IPS-11a (cell line): ENCODE results near the gene TPPP.
"Not testable (repeated sequence)": the region's sequence is repeated elsewhere in the genome, so short reads cannot be mapped to it uniquely, and the experiment has no call there.

ENCODE experiments used
- H3K4me3 ChIP-seq: one replicate; pipeline ENCODE4 v1.5.1; 2013; ENCODE audit warnings: low read depth, low read length, control low read depth

The TPPP gene

DNA sequence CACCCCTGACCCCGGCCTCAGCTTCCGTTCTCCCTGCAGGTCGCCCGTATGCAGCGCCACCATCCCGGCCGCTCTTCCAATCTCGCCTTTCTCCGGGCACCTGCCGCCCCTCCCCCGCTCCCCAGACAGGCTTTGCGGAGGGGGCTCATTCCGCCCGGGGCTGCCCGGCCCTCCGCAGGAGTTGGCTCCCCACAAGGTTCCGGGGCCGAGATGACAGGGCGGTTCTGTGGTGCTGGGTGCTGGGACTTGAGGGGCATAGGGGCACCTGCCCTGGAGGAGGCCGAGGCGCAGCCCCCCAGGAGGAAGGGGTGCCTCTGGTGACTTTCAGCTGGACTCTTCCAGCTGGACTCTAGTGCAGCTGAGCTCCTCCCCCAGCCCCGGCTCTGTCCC lies 885 bp upstream of the TPPP start:
- not testable (repeated sequence) for H3K4me3 ChIP-seq

DNA sequence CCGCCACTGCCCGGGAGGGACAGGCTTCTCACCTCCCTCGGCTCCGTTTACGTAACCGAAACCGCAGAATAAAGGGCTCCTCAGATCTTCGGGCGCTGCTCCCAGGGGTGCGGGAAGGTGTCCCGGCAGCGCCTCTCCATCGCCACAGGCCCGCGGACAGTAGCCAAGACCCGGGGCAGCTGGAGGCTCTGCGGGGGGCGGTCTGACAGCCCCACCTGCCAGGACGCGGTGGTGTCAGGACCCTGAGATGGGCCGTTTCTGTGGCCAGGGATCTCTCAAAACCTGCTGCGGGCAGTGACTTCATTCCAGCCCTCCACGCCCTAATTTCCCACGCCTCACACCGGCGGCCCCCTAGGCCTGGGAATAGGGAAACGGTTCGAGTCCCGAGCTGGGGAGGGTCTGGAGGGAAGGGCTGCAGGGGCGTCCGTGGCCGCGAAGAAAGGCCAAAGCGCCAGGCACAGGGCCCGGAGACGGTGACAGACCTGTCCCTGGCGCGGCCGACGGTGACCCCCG lies 567 bp downstream of the TPPP start:
- H3K4me3 ChIP-seq = not testable (repeated sequence)

DNA sequence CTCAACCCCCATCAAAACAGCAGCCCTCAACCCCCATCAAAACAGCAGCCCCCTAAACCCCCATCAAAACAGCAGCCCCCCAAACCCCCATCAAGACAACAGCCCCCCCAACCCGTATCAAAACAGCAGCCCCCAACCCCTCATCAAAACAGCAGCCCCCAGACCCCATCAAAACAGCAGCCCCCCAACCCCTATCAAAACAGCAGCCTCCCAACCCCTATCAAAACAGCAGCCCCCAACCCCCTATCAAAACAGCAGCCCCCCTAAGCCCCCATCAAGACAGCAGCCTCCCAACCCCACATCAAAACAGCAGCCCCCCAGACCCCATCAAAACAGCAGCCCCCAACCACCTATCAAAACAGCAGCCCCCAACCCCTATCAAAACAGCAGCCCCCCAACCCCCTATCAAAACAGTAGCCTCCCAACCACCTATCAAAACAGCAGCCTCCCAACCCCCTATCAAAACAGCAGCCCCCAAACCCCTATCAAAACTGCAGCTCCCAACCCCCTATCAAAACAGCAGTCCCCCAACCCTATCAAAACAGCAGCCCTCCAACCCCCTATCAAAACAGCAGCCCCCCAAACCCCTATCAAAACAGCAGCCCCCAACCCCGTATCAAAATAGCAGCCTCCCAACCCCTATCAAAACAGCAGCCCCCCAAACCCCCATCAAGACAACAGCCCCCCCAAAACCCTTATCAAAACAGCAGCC lies 1.2 kb downstream of the TPPP start:
- H3K4me3 ChIP-seq = no peak overlapping the region

DNA sequence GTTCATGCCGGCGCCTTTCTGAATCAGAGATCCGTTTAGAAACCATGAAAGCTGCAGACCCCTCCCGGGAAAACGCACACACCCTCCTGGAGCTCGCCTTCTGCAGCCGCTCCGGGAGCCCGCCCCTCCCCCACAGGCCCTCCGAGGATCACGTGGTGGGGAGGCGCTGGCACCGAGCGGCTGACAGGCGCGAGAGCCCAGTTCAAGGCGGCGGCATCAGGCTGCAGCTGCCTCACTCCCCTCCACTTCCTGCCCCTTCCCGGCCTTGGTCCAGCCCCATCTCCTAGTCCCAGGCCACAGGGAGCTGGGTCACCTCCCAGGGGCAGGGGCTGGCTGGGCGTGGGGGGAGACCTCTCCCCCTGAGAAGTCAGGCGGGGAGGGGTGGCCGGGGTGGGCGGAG lies 2.1 kb downstream of the TPPP start:
- not testable (repeated sequence) for H3K4me3 ChIP-seq

DNA sequence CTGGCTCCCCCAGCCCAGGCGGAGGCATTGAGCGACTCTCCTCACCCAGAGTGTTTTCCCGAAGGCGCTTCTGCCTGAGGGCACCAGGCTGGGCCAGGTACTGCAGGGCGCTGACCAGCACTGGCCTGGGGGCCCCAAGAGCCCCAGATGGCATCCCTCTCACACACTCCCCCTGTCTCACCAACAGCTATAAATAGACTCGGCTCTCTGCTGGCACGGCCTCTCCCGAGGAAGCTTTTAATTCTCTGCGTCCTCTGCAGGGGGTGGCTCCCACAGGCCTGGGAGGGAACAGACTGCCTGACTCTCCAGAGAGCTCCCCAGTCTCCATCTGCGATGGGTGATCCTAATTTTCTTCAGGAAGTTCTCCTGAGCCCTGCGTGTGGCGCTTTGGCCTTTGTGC lies 2.9 kb downstream of the TPPP start:
- H3K4me3 ChIP-seq = not testable (repeated sequence)

DNA sequence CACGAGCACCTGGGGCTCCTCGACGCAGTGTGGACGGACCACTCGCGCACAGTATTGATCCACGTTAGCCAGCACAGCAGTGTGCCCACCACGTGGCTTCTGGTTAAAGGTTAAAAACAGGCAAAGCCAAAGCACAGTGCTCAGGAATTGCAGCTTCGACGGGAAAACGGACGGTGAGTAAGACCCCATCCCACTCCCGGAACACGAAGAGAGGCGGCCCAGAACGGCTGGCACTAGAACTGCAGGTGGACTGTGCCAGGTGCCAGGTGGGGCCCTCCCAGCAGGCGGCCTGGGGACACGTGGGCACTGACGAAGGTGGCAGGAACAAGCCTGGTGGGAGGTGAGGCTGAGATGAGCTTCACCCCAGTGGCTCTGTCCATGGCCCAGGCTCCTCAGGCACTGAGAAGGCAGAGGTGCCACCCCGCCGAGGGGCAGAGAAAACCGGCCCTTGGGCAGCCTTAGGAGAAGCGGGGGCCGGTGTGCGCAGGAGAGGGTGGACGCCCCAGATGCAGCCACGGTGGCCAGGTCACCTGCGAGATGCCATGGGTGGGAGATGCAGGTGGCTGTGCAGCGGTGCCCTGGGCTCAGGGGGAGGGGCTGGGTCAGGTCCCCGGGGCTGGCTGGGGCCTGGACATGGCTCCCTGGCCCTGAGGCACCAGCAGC lies 4.7 kb downstream of the TPPP start:
- not testable (repeated sequence) for H3K4me3 ChIP-seq

DNA sequence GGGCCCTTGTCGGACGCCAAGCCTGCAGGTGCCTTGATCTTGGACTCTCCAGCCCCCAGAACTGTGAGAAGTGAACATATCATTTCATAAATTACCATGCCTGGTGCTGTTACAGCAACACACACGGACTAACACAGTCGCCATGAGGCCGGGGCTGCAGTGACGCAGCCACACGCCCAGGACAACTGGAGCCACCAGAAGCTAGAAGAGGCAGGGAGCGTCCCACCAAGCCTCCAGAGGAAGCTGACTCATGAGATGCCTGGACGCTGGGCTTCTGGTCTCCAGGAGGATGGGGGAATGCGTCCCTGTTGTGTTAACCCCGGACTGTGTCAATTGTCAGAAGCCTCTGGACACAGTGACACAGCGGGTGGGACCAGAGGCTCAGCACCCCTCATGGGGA lies 6.2 kb downstream of the TPPP start:
- H3K4me3 ChIP-seq = not testable (repeated sequence)

DNA sequence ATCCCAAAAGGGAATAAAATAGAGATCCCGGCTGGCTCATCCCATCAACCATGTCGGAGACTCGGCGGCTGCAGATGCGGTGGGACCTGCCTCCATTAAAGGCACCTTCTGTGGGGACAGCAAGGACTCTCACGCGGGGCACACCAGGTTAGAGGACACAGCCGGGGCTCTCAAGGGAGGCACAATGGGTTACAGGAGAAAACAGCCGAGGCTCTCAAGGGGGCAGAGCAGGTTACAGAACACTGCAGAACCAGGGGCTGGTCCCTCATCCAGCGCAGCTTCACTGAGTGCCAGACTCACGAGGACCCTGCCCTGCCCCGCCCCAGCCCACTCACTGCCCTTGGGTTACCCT lies 7.0 kb downstream of the TPPP start:
- not testable (repeated sequence) for H3K4me3 ChIP-seq

DNA sequence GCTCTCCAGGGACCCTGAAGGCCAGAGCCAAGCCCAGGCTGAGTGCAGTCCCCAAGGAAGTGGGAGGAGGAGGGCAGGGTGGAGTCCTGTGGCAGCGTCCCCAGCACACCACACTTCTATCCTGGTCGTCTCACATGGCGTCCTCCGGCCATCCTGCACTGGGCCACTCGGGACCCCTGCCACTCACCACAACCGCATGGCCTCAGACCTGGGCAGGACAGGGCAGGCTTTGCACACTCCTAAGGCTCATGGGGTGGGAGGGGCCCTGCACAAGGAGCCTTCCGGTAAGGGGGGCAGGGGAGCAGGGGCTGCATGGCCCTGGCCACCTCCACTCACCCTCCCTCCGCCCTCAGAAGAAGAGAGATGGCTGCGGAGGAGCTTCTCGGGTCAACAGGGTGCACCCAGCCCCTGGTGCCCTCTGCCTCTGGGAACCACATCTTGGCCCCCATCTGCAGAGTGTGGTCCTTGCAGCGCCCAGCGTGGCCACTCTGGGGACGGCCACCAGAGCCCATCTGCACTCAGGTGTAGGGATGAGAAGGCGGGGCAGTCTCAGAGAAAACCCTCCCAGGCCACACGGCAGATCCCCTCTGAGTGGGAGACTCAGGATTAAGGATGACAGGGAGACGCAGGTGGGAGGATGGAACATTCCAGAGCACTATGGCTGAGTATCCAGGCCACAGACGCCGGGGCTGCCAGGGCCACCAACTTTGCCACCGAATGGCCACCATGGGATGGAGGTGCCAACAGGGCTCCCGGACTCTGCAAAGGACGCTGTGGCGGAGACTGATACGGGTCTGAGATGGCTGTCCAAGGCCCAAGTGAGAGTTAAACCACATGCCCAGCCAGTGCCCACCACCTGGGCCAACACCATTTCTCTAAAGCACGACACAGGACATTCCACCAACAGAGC lies 7.6 kb downstream of the TPPP start:
- H3K4me3 ChIP-seq = no peak overlapping the region

DNA sequence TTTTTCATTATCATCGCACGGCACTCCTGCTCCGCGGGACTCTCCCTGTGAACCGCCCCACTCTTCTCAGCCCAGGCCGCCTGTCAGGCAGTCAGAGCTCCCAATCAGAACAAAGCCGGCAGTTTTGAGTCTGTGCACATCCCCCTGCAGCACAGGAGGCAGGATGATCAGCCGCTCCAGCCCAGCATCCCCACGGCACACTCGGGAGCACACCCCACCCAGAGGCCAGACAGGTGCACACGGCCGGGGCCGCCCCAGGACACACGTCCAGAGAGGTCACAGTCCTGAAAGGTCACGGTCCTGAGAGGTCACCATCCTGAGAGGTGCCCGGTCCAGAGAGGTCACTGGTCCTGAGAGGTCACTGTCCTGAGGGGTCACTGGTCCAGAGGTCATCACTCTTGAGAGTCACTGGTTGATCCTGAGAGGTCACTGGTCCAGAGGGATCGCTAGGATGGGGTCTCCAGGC lies 8.4 kb downstream of the TPPP start:
- H3K4me3 ChIP-seq = no peak overlapping the region

DNA sequence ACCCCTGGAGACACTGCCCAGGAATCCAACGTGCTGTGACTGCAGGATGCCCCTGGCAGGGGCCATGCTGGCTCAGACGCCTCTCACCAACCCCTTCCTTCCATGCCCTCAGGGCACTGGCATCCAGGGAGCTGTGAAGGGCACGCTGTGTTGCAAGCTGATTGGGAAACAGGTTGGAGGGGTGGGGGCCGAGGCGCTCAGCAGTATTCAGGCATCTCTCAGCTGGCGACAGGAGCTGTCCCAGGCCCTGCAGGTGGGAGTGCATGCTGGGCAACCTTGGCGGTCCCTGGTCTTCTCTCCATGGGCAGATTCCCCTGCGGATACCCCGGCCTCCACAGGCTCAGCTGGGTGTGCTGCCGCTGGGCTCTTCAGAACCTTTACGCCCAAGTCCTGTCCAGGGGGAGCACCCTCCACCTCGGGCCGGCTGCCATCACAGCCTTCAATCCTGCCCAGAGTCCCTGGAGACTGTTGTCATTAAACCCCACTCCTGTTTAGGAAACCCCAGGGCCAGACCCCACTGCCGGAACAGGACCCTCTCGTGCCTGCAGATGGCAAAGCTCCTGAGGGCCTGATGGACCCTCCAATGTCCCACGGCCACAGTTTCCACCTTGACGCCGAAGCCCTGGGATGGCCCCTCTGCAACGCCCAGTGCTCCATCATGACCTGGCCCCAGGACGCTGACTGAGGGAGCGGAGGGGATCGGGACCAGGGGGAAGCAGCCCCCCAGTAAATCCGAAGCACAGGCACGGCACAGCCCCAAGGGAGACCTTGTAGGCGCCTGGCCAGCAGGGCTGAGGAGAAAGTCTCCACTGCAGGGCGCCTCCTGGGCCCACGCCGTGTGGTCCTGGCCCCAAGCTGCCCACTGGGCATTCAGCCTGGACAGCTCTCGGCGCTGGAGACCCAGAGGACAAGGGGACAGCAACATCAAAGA lies 9.3 kb downstream of the TPPP start:
- H3K4me3 ChIP-seq = no peak overlapping the region

DNA sequence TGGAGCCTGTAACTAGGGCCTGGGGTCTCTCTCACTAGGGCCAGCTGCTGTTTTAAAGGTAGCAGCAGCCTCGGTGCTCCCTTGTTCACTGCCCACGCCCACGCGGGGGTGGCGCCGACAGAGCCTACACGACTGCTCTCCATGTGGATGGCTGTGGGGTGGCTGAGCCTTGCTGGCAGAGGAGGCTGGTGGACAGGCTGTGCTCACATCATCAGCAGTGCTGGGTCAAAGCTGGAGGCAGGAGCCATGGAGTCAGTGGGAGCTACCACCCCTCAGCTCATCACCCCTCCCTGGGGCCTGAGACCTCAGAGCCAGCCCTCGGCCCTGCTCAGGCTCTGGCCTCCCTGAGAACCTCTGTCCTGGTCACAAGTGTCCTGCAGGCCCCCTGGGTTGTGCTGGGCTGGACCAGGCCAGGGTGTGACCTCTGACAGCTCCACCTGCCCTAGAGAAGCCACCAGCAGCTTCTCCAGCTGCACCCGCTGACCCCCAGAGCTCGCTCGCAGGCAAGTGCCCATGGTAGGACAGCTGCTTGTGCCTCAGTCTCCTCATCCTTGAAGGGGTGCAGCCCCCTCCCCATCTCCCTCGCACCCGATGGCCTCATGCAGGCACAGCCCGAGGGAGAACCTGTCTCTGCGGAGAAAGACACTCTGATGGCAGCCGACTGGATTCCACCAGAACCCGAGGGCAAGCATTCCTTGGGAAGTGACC lies 10.3 kb downstream of the TPPP start:
- H3K4me3 ChIP-seq = not testable (repeated sequence)

DNA sequence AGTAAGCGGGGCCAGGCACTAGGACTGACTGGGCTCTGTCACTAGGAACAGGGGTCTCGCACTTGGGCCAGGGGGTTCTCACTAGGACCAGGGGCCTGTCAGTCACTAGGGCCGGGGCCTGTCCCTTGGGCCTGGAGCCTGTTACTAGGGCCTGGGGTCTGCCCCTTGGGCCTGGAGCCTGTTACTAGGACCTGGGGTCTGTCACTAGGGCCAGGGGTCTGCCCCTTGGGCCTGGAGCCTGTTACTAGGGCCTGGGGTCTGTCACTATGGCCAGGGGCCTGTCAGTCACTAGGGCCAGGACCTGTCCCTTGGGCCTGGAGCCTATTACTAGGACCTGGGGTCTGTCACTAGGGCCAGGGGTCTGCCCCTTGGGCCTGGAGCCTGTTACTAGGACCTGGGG lies 10.9 kb downstream of the TPPP start:
- not testable (repeated sequence) for H3K4me3 ChIP-seq

DNA sequence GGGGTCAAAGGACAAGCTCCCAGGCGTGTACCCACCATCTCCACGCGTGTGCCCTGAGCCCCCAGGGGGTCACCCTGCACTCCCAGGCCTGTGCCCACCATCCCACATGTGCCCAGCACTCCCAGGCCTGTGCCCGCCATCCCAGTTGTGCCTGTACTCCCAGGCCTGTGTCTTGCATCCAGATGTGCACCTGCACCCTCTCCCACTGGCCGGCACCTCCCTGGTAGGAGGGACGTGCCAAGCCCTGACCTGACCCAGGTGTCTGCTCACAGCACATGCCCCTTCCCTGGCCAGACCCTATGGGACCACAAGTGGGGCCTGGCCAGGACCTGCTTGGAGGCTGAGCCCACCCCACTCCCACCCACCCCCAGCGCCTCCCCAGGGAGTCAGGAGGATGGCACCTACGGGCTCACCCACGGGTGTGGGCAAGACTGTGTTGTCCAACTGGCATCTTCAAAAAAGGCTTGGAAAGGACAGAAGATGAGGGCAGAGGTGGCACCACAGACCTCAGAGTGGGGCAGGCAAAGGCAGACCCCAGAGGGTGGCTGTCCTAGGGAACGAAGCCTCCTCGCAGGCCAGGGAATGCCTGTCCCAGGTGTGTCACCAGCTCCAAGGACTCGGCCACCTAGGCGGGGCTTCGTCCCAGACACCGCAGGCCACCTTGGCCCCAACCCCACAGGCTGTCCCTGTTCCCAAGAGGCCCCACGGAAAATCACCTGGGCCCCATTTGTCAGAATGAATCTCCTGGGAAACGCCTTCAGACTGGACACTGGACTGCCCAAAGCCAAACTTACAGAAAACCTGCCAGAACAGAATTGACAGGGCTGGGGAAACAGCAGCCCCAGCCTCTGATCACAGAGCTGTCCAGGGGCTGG lies 11.6 kb downstream of the TPPP start:
- H3K4me3 ChIP-seq = not testable (repeated sequence)

DNA sequence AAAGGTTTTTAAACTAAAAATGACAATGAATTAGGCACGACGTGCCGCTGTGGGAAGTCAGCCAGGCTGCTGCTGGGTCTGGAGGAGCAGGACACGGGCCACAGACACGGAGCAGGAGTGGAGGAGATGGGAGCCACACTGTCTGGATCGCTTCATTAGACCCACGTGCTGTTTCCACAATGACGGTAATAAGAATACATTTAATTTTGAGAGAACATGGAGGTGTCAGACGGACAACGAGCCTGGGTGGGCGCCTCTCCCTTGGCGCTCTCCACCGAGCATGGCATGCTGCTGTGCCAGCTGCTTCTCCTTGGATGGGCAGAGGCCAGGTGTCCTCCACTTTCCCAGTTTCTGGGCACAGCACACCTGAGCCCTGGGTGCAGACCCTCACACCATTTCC lies 12.3 kb downstream of the TPPP start:
- H3K4me3 ChIP-seq = not testable (repeated sequence)

DNA sequence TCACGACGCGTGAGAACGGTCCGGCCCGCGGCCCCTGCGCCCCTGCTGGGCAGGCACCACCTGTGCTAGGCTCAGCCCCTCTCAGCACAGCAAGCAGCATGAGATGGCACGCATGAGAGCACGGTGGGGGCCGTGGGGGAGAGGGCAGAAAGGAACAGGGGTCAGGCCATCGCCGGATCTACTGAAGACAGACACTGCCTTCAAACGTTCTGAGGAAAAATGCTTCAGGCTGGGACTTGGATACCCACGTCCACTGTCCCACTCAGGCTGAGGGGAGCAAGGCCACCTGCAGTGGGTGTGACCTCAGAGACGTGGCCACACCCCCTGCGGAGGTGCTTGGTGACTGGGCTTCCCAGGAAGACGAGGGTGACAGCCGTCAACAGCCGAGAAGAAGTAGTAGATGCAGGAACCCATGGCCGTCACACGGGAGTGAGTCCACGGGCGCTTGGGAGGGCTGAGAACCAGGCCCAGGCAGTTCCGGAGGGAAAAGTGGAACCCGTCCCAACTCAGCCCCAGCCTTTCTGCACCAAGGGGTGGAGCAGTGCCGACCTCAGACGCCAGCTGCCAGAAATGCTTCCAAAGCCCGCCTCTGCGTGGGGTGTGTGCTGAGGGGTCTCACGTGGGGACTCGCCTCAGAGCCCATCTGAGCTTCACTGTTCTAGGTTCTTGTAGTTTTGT lies 12.9 kb downstream of the TPPP start:
- not testable (repeated sequence) for H3K4me3 ChIP-seq

DNA sequence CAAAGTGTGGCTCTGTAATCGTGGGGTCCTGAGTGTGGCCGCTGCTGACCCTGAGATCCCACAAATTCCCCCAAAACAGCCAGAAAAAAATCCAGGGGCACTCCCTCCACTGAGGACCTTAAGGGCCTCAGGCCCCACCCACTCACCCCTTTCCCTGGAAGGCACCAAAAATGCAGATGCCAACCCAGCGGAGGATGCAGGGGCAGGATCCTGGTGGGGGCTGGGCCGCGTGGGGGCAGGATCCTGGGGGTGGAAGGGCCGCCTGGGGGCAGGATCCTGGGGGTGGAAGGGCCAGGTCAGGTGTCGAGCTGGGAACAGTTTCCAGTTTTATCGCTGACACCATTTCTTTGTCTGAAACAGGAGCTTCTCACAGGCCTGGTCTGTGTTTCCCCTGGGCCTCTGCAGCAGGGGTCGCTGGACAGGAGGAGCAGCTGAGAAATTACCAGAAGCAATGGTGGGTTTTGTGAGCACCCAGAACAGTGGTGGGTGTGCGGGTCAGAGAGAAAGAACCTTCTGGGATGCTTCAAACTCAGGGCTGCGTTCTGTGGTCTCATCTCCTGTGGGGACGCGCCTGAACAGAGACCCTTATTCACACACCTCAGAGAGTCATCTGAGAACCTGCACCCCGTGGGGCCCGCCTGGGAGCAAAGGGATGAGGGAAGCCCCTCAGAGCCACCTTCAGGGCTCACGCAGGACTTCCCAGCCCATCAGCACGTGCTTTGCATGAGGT lies 13.8 kb downstream of the TPPP start:
- H3K4me3 ChIP-seq = not testable (repeated sequence)

DNA sequence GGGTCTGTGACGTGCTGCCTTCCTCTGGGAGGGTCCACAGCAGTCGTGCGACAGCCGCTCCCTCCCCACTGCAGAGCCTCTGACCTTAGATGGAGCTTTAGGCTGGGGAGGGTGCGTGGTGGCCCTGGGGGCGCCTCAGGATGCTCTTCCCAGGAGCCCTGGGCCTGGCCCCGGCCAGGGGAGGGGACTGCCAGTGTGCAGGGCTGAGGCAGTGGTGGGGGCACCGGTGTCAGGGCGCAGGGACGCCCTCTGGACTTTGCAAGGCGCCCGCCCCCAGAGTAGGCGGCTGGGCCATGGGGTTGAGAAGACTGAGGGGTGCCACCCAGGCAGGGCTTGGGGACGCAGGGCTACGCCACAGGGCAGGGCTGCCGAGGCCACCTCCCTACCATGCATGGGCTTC lies 14.6 kb downstream of the TPPP start:
- not testable (repeated sequence) for H3K4me3 ChIP-seq
